Fibroblast of lung (primary cell): Measurements from ENCODE around the gene ABCB8. TPM values are rescaled to one million over a fixed set of nuclear protein-coding genes. Genes with fewer than 3 reads are reported as not detected.
"Not testable (repeated sequence)": the region's sequence is repeated elsewhere in the genome, so short reads cannot be mapped to it uniquely, and the experiment has no call there.

ENCODE experiments used
- DNase-seq, 2 donors: peaks; one replicate each; pipeline versions ENCODE4 v3.0.0 to v3.0.0-alpha.2; 2010; ENCODE audit warnings: low read depth in 2 of 2
- H2AFZ ChIP-seq: 2 replicates; pipeline ENCODE4 v1.5.1; 2012; ENCODE audit warnings: low read length, control low read depth, inconsistent platforms
- H3K27ac ChIP-seq: 2 replicates; pipeline ENCODE4 v1.5.1; 2011; ENCODE audit warnings: low read length, control low read depth; ENCODE audit not compliant: insufficient read depth
- H3K27me3 ChIP-seq: 2 replicates; pipeline ENCODE4 v1.5.1; 2011; ENCODE audit warnings: mild to moderate bottlenecking, low read length; ENCODE audit not compliant: control insufficient read depth, insufficient read depth
- H3K36me3 ChIP-seq: 2 replicates; pipeline ENCODE4 v1.5.1; 2011; ENCODE audit warnings: low read length; ENCODE audit not compliant: control insufficient read depth, insufficient read depth
- H3K4me1 ChIP-seq: 2 replicates; pipeline ENCODE4 v1.5.1; 2011; ENCODE audit warnings: low read length; ENCODE audit not compliant: control insufficient read depth, insufficient read depth; ENCODE audit errors: extremely low read depth
- H3K4me2 ChIP-seq: 2 replicates; pipeline ENCODE4 v1.5.1; 2011; ENCODE audit warnings: low read length, control low read depth; ENCODE audit not compliant: insufficient read depth; ENCODE audit errors: extremely low read depth
- H3K4me3 ChIP-seq, 4 experiments: fragments of 200-600 bp in 1 of 4; sonication (generic) in 1 of 4; replicated peaks in 1 of 4; 2 replicates each; pipeline ENCODE4 v1.5.1; 2011 to 2016; ENCODE audit warnings: low read length in 4 of 4, low read depth in 3 of 4, mild to moderate bottlenecking in 3 of 4, control low read depth in 2 of 4, inconsistent platforms in 1 of 4, mixed read lengths in 1 of 4; ENCODE audit not compliant: insufficient read depth in 1 of 4; ENCODE audit errors: control extremely low read depth in 1 of 4
- H3K79me2 ChIP-seq: 2 replicates; pipeline ENCODE4 v1.5.1; 2012; ENCODE audit warnings: mild to moderate bottlenecking, low read length, inconsistent platforms; ENCODE audit not compliant: control insufficient read depth, insufficient read depth
- H3K9ac ChIP-seq: 2 replicates; pipeline ENCODE4 v1.5.1; 2011; ENCODE audit warnings: mild to moderate bottlenecking, low read length, control low read depth; ENCODE audit not compliant: insufficient read depth
- H3K9me3 ChIP-seq: 2 replicates; pipeline ENCODE4 v1.5.1; 2012; ENCODE audit warnings: low read depth, low read length; ENCODE audit not compliant: control insufficient read depth, insufficient read depth
- H4K20me1 ChIP-seq: 2 replicates; pipeline ENCODE4 v1.5.1; 2011; ENCODE audit warnings: low read length; ENCODE audit not compliant: control insufficient read depth, insufficient read depth; ENCODE audit errors: extremely low read depth
- EZH2 ChIP-seq: IDR thresholded peaks from 2 replicates; pipeline ENCODE4 v1.5.1; 2012; ENCODE audit warnings: low read length, control low read depth, mild to moderate bottlenecking; ENCODE audit errors: missing control alignments
- polyA plus RNA-seq, 2 donors: library from polyadenylated mRNA; depleted of rRNA in 1 of 2; stranded (reverse) in 1 of 2; unstranded in 1 of 2; fragments of >200 nt; gene quantifications; 2 replicates each; pipeline ENCODE4 v1.2.1, GENCODE V29; 2011 to 2012; ENCODE audit warnings: missing spikeins in 1 of 2
- total RNA-seq: library from RNA; depleted of rRNA; stranded (reverse); fragments of >200 nt; gene quantifications from 2 replicates; pipeline ENCODE4 v1.2.1, GENCODE V29; 2014
- TF ChIP-seq, protein P1 (sequence below), 2 donors: IDR thresholded peaks in 1 of 2; conservative IDR thresholded peaks in 1 of 2; 1 replicate in 1 of 2; 2 replicates in 1 of 2; pipeline ENCODE4 v1.5.1; 2011 to 2012; ENCODE audit warnings: low read length in 2 of 2, control low read depth in 1 of 2, inconsistent platforms in 1 of 2, low read depth in 1 of 2, mild to moderate bottlenecking in 1 of 2

Gene ABCB8
- total and polyA plus RNA-seq, 2 donors (not counting 1 experiment from before 2014, with no cell fraction given): 12.1 to 20.0 TPM

- H3K27ac ChIP-seq: no peak overlapping the region
- H4K20me1 ChIP-seq: no peaks in the 10 kb centered on the region
- no peak overlapping the region for H3K9ac ChIP-seq
- no peak for DNase-seq
- no peak for TF ChIP-seq EZH2
- TF ChIP-seq, protein P1, sequence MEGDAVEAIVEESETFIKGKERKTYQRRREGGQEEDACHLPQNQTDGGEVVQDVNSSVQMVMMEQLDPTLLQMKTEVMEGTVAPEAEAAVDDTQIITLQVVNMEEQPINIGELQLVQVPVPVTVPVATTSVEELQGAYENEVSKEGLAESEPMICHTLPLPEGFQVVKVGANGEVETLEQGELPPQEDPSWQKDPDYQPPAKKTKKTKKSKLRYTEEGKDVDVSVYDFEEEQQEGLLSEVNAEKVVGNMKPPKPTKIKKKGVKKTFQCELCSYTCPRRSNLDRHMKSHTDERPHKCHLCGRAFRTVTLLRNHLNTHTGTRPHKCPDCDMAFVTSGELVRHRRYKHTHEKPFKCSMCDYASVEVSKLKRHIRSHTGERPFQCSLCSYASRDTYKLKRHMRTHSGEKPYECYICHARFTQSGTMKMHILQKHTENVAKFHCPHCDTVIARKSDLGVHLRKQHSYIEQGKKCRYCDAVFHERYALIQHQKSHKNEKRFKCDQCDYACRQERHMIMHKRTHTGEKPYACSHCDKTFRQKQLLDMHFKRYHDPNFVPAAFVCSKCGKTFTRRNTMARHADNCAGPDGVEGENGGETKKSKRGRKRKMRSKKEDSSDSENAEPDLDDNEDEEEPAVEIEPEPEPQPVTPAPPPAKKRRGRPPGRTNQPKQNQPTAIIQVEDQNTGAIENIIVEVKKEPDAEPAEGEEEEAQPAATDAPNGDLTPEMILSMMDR (conservative IDR thresholded peaks at IDR 0.05 in 1 of 2, IDR thresholded peaks at IDR 0.05 in 1 of 2; ENCODE audit: low read depth in 1 of 2, low read length in 2 of 2): no peak
- no peaks in the 10 kb centered on the region for H3K27me3 ChIP-seq
- H2AFZ ChIP-seq: no peak overlapping the region
- H3K4me1 ChIP-seq: peaks cover 20% of the 10 kb centered on the region
- H3K9me3 ChIP-seq: no peaks in the 10 kb centered on the region
- no peak overlapping the region for H3K4me3 ChIP-seq
- peaks cover 16% of the 10 kb centered on the region for H3K36me3 ChIP-seq
- no peak overlapping the region for H3K4me2 ChIP-seq
- H3K79me2 ChIP-seq: no peaks in the 10 kb centered on the region
Observed at GRCh38 chr7:151039850-151040548, 11.7 kb downstream of the ABCB8 start.

- Histone ChIP-seq H3K9me3 (no peaks in the 10 kb centered on the region), H3K27ac (no peak overlapping the region), H3K9ac (no peak overlapping the region), H3K27me3 (no peaks in the 10 kb centered on the region), H3K36me3 (peaks cover 14% of the 10 kb centered on the region), H3K79me2 (no peaks in the 10 kb centered on the region), H4K20me1 (no peaks in the 10 kb centered on the region), H3K4me1 (peaks cover 20% of the 10 kb centered on the region), H3K4me2 (no peak overlapping the region), H2AFZ (no peak overlapping the region), H3K4me3 (no peak overlapping the region)
- DNase-seq: no peak
- TF ChIP-seq EZH2: no peak
- TF ChIP-seq, protein P1 (conservative IDR thresholded peaks at IDR 0.05 in 1 of 2, IDR thresholded peaks at IDR 0.05 in 1 of 2; ENCODE audit: low read depth in 1 of 2, low read length in 2 of 2): no peak
Observed at GRCh38 chr7:151040616-151041375, 12.5 kb downstream of the ABCB8 start.

DNA sequence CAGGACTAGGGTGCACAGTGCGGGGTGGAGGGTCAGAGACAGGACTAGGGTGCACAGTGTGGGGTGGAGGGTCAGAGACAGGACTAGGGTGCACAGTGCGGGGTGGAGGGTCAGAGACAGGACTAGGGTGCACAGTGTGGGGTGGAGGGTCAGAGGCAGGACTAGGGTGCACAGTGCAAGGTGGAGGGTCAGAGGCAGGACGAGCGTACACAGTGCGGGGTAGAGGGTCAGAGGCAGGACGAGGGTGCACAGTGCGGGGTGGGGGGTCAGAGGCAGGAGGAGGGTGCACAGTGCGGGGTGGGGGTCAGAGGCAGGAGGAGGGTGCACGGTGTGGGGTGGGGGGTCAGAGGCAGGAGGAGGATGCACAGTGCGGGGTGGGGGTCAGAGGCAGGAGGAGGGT, 15.2 kb downstream of the ABCB8 start:
- H3K36me3 ChIP-seq, H3K27me3 ChIP-seq, H4K20me1 ChIP-seq, H3K9ac ChIP-seq, H3K27ac ChIP-seq, DNase-seq, H3K4me3 ChIP-seq, H3K4me2 ChIP-seq, H3K9me3 ChIP-seq, H3K79me2 ChIP-seq, H2AFZ ChIP-seq: not testable (repeated sequence)
- H3K4me1 ChIP-seq: peaks cover 19% of the 10 kb centered on the region
